NCI-H2227 (cell line): Measurements from ENCODE around the gene ZNF397.
"Not testable (repeated sequence)": the region's sequence is repeated elsewhere in the genome, so short reads cannot be mapped to it uniquely, and the experiment has no call there.

Source experiments
- DNase-seq: peaks from one replicate; lab custom pipeline; 2025; ENCODE audit not compliant: unreplicated experiment; lab: John Stamatoyannopoulos, UW

Gene ZNF397

DNA sequence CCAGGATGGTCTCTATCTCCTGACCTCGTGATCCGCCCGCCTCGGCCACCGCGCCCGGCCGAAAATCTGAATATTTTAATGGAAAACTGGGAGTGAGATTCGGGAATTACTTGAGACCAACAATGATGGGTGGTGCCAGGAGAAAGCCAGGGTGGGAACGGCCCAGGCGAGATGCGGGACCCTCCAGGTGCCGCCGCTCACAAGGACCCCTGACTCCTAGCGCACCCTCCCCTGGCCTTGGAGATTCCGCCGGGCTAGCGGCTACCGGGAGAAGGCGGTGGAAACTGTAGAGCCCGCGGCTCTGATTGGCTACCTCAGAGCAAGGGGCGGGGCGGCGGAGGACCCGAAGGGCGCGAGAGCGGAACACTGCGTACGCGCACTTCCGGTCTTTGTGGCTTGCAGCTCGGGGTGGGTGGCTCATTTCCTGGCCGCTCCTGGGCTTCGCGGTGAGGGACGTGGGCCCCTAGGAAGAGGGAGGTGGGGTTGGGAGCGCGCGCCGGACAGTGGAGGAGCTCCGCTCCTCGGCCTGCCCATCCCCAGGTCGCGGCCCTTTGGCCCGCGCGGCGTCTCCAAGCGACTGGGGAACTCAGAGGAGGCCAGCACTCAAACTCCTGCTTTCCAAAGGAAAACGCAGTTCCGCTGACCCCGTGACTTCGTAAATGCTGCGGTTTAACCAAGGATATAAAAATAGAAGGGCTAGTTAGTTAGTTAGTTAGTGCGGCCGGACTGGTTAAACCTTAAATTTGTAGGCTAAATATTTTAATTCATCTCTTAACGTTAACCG, at the start of gene ZNF397:
Gene ZNF397, plus strand, starts transcription at position 371 of the 784 bp plus-strand sequence. CDS start 1,437 bp downstream, outside the sequence.
- DNase-seq, result peak; percentile 99

DNA sequence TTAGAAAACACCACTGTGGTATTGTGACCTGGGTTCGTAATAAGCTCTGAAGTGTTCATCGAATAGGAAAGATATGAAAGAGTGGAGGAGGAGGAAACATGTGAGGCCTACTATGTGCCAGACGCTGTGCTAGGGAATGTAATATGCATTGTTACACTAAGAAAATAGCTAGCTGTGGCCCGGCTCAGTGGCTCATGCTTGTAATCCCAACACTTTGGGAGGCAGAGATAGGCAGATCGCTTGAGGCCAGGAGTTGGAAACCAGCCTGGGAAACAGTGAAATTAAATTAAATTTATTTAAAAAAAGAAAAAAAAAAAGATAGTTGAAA, 49.2 kb upstream of the ZNF397 start:
- DNase-seq, result no peak

DNA sequence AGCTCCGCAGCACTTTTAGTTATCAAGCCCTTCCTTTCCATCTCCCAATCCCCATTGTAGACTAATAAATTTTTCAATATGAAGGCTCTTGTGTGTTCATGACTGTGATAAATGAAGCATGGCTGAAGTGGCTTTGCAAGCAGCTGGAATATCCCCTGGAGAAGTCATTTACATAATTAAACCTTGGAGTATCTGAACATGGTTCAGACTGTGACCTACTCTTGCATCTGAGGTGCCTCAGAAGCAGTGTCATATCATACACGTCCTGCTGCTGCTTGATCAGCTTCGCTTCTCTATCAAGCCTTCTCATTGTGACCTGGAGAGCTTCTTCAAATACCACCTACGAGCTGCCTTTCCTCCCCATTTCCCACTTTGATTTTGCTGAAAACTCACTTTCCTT, 48.4 kb upstream of the ZNF397 start:
- DNase-seq, result no peak

DNA sequence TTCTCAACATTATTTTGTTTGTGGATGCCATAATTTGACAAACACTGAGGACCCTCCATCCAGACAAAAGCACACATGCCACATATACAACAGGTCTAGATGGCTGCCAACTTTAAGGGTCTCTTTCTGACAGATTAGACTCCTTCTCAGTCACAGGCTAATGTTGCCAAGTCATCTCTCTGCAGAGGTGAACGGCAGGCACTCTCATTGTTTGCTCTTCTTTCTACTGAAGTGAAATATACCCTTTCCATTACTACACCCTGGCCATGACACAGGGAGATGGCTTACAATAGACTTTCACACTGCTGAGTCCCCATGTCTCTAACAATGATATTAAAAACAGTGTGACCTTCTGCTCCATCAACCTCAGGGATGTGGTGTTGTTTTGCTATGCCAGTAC, 47.5 kb upstream of the ZNF397 start:
- no peak for DNase-seq

DNA sequence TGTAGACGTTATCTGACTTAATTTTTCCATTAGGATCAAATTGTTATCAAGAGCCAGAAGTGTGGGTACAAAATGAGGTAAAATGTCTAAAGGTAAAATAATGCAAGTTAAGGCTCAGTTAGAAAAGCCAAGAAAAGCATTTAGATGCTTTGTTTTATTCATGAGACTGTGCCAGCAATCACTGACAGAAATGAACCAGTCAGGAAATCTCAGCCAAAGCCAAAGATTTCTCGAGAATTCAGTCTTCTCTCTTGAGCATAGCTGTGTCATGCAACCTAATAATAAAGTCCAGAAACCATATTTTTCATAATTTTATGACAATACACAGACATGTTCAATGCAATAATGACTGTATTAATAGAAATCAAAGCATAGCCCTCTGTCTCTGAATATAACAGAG, 43.5 kb upstream of the ZNF397 start:
- DNase-seq, result no peak

DNA sequence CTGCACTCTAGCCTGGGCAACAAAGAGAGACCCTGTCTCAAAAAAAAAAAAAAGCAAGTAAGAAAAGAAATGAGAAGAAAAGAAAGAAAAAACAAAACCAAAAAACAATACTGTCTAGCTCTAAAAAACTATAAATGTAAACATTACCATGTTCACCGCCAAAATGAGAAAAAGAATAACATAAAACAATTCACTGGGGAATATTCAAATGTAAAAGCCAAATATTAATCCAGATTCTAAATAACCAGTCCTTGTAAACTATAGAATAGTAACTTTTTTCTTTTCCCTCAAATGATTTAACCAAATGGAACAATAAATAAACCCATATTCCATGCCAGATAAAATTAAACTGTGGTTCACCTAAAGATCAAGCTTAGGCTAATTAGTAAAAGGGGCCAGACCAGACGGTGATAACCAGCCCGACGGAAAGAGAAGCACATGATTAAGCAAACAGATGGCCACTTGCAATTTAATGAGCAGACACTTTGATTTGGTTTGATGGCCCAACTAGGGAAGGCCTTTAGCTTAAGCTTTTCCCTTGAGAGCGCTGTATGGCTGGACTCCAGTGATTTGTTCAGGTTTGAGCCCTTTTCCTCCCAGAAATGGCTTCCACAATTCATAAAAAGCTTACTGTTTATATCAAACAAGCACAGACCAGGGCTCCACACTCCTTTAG, 39.4 kb upstream of the ZNF397 start:
- no peak for DNase-seq

DNA sequence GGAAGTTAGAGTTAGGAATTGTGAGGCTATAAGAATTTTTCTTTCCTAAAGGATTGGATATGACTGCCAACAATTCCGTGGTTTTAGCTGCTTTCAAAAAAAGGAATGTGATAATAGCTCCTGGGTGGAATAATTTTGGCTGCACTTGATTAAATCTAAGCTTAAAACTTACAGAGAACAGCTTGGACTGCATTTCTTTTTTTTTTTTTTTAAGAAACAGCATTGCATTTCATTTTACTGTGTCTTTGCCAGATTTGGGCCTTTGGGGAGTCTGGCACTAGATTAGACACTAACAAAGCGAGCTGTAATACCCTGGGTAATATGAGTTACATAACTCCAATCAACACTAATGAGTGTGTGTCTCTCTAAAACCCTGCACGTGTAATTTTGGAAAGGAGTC, 37.8 kb upstream of the ZNF397 start:
- DNase-seq, result no peak

DNA sequence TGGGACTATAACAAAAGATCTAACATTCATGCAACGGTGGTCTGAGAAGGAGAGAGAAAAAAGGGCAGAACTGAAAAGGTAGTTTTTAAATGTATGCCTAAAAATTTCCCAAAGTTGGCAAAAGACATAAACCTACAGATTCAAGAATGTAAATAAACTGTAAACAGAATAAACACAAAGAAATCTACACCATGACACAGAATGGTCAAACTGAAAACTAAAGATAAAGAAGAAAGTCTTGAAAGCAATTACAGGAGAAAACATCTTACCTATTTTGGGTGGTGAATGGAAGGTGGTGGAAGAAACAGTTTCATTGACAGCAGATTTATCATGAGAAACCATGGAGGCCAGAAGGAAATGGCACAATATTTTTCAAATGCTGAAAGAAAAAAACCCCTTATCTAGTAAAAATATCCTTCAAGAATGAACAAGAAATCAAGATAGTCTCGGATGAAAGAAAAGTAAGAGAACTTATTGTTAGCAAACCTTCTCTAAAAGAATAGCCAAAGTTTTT, 35.6 kb upstream of the ZNF397 start:
- no peak for DNase-seq

DNA sequence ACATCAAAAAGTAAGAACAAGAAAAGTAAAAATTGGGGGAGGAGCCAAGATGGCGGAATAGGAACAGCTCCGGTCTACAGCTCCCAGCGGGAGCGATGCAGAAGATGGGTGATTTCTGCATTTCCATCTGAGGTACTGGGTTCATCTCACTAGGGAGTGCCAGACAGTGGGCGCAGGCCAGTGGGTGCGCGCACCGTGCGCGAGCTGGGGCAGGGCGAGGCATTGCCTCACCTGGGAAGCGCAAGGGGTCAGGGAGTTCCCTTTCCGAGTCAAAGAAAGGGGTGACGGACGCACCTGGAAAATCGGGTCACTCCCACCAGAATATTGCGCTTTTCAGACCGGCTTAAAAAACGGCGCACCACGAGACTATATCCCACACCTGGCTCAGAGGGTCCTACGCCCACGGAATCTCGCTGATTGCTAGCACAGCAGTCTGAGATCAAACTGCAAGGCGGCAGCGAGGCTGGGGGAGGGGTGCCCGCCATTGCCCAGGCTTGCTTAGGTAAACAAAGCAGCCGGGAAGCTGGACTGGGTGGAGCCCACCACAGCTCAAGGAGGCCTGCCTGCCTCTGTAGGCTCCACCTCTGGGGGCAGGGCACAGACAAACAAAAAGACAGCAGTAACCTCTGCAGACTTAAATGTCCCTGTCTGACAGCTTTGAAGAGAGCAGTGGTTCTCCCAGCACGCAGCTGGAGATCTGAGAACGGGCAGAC, 34.9 kb upstream of the ZNF397 start:
- DNase-seq, result not testable (repeated sequence)

DNA sequence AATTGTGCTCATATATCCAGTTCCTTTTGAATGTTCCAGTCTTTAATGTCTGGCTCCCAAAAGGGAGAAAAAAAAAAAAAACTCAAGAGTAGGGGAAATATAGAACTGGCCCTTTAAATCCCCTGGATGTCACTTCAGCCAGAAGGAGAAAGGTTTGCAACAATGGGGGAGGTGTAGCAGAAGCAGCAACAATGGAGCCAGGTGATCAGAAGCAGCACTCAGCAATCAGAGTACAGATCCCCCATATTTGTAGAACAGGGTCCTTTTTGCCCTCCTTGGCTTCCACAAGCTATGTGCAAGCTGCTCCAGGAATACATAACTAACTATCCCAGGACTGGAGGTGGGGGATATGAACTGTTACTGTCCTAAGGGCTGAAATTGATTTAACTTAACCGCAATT, 25.8 kb upstream of the ZNF397 start:
- DNase-seq, result no peak

DNA sequence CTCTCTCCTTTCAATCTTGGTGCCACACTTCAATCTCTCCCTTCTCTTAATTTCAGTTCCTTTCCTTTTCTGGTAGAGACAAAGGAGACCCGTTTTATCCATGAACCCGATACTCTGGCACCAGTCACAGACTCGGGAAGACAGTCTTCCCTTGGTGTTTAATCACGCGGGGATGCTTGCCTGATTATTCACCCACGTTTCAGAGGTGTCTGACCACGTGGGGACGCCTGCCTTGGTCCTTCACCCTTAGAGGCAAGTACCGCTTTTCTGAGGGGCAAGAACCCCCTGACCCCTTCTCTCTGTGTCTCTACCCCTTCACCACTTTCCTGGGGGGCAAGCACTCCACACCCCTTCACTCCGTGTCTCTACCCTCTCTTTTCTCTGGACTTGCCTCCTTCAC, 24.2 kb upstream of the ZNF397 start:
- not testable (repeated sequence) for DNase-seq

DNA sequence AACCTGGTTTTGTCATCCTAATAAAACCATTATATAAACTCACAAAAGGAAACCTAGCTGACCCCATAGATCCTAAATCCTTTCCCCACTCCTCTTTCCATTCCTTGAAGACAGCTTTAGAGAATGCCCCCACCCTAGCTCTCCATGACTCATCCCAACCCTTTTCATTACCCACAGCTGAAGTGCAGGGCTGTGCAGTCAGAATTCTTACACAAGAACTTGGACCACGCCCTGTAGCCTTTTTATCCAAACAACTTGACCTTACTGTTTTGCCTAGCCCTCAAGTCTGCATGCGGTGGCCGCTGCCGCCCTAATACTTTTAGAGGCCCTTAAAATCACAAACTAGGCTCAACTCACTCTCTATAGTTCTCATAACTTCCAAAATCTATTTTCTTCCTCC, 21.5 kb upstream of the ZNF397 start:
- not testable (repeated sequence) for DNase-seq

DNA sequence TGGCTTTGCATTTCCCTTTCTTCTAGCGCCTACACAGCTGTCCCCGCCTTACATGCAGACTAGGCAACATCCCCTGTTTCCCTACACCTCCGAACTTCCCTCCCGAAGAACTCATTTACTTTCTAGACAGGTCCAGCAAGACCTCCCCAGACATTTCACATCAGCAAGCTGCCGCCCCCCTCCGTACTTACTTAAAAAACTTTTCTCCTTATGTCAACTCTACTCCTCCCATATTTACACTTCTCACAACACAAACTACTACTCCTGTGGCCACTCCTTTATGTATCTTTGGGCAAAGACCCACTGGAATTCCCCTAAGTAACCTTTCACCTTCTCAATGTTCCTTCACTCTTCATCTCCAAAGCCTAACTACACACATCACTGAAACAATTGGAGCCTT, 20.4 kb upstream of the ZNF397 start:
- DNase-seq, result no peak

DNA sequence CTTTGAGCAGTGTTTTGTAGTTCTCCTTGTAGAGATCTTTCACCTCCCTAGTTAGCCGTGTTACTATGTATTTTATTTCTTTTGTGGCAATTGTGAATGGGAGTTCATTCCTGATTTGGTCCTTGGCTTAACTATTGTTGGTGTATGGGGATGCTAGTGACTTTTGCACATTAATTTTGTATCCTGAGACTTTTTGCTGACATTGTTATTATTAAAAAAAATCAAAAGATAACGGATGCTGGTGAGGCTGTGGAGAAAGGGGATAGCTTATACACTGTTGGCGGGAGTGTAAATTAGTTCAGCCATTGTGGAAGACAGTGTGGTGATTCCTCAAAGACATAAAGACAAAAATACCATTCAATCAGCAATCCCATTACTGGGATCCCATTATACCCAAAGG, 17.0 kb upstream of the ZNF397 start:
- no peak for DNase-seq

DNA sequence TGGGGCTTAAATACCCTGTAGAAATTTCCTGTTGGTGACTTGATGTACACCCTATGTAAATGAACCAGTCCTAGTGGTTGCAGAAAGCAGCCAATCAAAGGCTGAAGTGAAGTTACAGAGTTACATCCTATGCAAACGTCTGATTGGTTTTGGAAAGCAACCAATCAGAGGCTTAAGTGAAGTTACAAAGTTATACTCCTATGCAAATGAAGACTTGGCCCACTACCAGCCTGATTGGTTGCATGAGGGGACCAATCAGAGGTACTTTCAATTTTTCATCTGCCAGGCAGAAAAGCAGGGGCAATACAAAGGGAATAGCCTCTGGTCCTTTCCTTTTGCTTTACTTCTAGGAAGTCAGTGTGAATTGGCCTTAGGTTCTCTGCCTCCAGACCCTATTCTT, 13.6 kb upstream of the ZNF397 start:
- no peak for DNase-seq

DNA sequence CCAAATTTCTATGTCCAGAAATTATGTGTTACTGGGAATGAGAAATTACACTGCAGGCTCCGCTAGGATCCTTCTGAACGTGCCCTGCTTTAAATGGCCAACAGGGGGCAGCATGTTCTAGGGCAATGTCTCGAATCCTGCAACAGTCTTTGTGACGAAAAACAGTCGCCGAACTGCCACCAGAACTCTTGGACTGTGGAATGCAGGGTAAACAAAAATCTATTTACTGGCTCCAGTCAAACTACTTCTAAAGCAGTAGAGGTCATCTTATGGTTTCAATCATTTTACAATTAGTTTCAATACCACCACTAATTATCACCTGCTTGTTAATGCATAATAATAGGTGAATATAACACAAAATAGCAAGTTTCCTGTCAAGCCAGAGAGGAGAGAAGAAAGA, 9.8 kb upstream of the ZNF397 start:
- peak; percentile 83 for DNase-seq

DNA sequence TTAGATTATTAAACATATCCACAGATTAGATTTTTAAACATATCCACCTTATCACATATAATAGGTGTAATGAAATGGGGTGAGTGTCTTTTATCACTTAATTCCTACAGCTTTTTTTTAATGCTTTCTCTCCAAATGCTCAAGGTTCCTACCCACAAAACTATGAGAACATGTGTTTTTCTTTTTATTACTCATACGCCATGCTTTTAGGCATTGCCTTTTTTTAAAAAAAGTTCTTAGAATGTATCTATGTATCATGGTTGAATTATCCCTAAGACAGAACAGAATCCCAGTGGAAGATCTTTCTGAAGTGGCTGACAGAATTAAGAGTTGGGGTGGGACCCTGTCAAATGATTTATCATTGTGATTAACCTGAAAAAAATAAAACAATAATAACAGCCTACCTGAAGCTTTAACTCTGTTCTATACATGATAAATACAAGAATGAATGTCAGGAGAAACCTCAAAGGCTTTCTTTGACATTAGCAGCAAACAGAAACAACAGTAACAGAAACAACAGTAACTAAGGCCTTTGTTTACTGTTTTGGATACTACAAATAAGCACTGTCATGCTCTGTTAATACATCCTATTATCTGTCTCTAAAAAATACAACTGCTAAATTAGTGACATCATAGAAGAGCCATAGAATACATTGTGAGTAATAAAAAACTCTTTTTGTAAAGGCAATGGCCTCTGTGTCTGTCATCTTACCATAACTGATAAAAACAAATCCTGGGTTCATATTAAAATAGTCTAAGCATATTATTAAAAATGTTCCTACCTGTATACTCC, 4.1 kb upstream of the ZNF397 start:
- no peak for DNase-seq

DNA sequence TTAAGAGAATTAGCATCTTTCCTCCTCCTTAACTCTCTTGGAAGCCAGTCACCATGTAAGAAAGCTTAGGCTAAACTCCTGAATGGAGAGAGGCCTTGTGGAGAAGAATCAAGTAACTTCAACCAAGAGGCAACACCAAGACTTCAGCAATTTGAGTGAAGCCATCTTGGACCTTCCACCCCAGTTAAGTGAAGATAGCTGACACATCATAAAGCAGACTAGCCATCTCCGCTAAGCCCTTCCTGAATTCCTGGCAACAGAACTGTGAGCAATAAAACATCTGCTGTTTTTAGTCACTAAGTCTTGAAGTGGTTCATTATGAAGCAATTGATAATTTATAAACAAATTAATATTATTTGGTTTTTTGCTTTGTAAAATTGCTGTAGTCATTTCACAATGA, 1.5 kb upstream of the ZNF397 start:
- no peak for DNase-seq

DNA sequence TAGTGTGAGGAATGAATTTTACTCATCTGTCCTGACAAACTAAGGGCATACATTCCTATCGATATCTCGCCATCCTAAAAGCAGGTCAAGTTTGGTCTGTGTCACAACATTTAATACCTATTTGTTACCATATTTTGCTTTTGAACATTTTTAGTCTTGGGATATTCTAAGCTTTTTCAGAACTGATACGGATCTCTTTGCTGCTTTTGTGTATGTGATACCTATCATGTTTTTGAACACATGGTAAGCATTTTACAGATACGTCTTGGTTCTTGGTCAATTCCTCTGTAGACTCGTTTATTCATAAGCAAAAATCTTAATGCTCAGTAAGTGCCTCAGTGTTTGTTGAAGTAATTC, 592 bp downstream of the ZNF397 start:
- DNase-seq, result peak; percentile 42

DNA sequence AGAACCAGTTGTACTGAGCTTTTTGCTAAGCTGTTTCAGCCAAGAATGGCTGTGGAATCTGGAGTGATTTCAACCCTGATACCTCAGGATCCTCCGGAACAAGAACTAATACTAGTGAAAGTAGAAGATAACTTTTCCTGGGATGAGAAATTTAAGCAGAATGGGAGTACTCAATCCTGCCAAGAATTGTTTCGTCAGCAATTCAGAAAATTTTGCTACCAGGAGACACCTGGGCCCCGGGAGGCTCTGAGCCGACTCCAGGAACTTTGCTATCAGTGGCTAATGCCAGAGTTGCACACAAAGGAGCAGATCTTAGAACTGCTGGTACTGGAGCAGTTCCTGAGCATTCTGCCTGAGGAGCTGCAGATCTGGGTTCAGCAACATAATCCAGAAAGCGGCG, 1.6 kb downstream of the ZNF397 start:
- DNase-seq, result no peak

DNA sequence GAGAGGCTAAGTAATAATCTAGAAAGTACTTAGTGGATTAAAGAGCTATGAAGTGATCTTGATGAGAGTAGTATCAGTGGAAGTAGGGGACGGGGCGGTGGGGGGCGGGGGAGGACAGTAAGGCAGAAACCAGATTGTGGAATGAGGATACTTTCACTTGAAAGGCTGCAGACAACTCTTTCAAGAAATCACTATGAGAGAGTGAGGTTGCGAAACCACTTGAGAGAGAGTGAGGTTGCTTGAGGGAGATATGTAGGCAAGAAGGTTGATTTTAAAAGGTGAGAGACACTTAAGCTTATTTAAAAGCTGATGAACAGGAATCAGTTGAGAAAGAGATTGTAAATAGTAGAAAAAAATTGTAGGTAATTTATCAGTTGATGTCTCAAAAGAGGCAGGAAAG, 3.8 kb downstream of the ZNF397 start:
- DNase-seq, result no peak
